ENCODE data around the gene IL1R2. TPM values are rescaled to one million over a fixed set of nuclear protein-coding genes. Genes with fewer than 3 reads are reported as not detected.

Gene IL1R2
- total RNA-seq, 1 donor from 2014 or later: not detected

DNA sequence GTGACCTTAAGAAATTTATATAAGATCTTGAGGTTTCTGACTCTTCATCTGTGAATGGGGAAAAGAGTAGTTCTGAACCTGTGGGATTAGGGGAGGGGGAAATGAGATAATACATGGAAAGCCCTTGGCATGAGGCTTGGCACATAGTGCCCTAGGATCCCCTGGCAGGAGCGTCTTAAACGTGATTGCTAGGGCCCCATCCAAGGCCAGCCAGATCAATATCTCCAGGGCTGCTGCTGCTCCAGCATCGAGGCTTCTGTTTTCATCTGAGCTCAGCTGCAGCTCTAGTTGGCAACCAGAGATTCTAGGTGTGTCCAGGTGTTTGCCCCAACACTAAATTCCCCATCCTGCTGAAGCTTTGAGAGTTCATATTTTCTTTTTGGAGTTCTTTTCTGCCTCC lies 71.0 kb downstream of the IL1R2 start:
- Mint-ChIP-seq H3K36me3 (ENCODE audit: unreplicated experiment) (peaks cover 6% of the 10 kb centered on the region), H3K9me3 (ENCODE audit: unreplicated experiment) (peaks cover 3% of the 10 kb centered on the region), H3K4me1 (ENCODE audit: low read depth, unreplicated experiment) (peaks cover 5% of the 10 kb centered on the region), H3K27ac (ENCODE audit: unreplicated experiment) (no peak overlapping the region), H3K27me3 (ENCODE audit: unreplicated experiment) (peaks cover 7% of the 10 kb centered on the region), H3K4me3 (ENCODE audit: unreplicated experiment) (no peak overlapping the region)
- DNase-seq: no peak
- TF ChIP-seq, protein P1, sequence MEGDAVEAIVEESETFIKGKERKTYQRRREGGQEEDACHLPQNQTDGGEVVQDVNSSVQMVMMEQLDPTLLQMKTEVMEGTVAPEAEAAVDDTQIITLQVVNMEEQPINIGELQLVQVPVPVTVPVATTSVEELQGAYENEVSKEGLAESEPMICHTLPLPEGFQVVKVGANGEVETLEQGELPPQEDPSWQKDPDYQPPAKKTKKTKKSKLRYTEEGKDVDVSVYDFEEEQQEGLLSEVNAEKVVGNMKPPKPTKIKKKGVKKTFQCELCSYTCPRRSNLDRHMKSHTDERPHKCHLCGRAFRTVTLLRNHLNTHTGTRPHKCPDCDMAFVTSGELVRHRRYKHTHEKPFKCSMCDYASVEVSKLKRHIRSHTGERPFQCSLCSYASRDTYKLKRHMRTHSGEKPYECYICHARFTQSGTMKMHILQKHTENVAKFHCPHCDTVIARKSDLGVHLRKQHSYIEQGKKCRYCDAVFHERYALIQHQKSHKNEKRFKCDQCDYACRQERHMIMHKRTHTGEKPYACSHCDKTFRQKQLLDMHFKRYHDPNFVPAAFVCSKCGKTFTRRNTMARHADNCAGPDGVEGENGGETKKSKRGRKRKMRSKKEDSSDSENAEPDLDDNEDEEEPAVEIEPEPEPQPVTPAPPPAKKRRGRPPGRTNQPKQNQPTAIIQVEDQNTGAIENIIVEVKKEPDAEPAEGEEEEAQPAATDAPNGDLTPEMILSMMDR (IDR thresholded peaks at IDR 0.05; ENCODE audit: partially characterized antibody, unreplicated experiment): no peak

DNA sequence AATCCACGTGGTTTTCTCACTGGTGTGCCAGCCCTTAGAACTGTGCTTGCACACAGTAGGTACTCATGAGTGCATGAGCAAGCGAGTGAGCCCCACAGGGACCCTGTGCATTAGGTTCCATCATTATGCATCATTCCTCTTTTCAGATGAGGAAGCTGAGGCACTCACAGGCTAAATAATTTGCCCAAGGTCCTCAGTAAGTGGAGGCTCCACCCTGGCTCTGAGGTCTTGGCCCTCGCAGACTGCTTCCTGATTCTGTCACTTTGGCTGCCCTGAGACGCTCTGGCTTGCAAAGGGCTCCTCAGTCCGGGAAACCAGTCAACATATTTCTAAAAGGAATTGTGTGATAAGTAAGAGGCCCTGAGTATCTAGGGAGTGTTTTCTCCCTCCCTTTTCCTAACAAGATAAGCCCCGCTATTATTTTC lies 71.7 kb downstream of the IL1R2 start:
- no peak for DNase-seq
- Mint-ChIP-seq H3K27me3 (ENCODE audit: unreplicated experiment) (peaks cover 7% of the 10 kb centered on the region), H3K36me3 (ENCODE audit: unreplicated experiment) (peaks cover 11% of the 10 kb centered on the region), H3K27ac (ENCODE audit: unreplicated experiment) (no peak overlapping the region), H3K9me3 (ENCODE audit: unreplicated experiment) (peaks cover 3% of the 10 kb centered on the region), H3K4me1 (ENCODE audit: low read depth, unreplicated experiment) (peaks cover 5% of the 10 kb centered on the region), H3K4me3 (ENCODE audit: unreplicated experiment) (no peak overlapping the region)
- TF ChIP-seq, protein P1 (IDR thresholded peaks at IDR 0.05; ENCODE audit: partially characterized antibody, unreplicated experiment): no peak

DNA sequence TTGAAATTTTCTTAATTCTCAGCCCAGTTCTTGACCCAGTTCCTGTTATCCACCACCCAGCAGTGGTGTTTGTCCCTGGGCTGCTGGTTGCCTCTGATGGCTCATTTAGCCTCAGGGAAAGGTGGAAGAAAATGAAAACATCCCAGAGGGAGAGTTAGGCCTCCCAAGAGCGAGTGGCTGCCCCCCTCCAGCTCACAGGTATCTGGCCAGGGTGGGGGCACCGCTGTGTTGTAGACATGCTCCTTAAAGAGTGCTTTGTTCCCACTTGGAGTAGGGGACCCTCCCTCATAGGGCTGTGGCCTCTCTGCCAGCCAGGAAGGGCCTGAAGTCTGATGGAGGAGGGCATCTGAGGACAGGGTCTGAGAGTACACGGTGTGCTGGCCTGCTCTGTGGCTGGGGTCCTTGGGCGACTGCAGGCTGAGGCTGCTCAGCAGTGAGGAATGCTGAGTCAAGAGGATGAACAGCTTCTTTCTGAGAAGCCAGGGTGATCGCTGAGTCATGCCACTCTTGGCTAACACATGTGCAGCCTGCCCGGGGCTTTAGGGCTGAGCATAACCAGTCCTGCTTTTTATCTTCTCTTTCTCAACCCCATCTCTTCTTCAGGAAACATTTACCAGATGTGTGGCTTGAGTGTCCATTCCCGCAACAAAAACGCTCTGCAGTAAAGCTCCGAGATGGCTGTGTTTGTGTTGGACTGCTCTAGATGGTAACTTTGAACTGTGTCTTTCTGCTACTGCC lies 72.3 kb downstream of the IL1R2 start:
- TF ChIP-seq, protein P1 (IDR thresholded peaks at IDR 0.05; ENCODE audit: partially characterized antibody, unreplicated experiment): no peak
- H3K27ac Mint-ChIP-seq (ENCODE audit: unreplicated experiment): no peak overlapping the region
- H3K9me3 Mint-ChIP-seq (ENCODE audit: unreplicated experiment): peaks cover 3% of the 10 kb centered on the region
- peaks cover 5% of the 10 kb centered on the region for H3K4me1 Mint-ChIP-seq (ENCODE audit: low read depth, unreplicated experiment)
- peaks cover 8% of the 10 kb centered on the region for H3K27me3 Mint-ChIP-seq (ENCODE audit: unreplicated experiment)
- H3K4me3 Mint-ChIP-seq (ENCODE audit: unreplicated experiment): no peak overlapping the region
- peaks cover 11% of the 10 kb centered on the region for H3K36me3 Mint-ChIP-seq (ENCODE audit: unreplicated experiment)
- no peak for DNase-seq

DNA sequence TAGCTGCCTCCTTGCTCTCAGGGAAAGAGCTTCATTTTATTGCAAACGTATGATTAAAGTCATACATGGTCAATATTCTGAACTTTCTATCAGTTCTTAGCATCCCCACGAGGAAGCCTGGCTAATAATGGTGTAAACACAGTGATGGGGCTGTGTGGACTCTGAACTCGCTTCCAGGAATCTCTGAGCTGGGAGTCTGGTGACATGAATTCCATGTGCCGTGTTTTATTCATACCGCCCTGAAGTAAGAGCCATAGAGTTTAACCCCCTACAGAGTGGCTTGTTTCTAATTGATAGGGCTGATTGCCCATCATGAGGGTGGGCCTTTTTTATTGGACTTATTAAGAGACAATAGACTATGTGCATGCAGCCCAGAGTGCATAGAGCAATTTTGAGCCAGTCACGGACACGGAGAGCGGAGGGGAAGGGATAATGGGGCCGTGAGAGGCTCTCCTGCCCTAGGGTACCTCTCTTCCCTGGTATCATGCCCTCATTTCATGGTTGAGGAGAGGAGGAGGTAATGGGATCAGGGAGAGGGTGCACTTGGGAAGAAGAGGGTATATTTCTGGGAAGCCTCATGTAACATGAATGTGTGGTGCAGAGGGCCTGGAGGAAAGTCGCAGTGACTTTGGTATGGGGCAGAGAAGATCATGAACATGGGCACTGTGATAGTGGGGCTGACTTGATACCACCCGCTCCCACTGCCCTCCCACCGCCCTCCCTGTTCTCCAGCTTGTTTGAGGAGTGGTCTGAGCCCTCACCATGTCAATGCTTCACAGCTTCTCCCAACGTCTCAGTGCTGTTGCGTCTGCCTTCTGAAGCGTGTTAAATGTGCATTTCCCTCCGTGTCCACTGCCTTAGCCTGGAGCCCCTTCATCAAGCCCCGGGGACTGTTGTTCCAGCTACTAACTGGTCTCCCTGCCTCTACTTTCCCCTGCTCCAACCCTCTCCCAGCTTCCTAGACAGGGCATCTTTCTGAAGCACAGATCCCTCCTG lies 73.2 kb downstream of the IL1R2 start:
- Mint-ChIP-seq H3K27ac (ENCODE audit: unreplicated experiment) (no peak overlapping the region), H3K9me3 (ENCODE audit: unreplicated experiment) (peaks cover 1% of the 10 kb centered on the region), H3K4me3 (ENCODE audit: unreplicated experiment) (no peak overlapping the region), H3K36me3 (ENCODE audit: unreplicated experiment) (peaks cover 11% of the 10 kb centered on the region), H3K4me1 (ENCODE audit: low read depth, unreplicated experiment) (peaks cover 5% of the 10 kb centered on the region), H3K27me3 (ENCODE audit: unreplicated experiment) (peaks cover 6% of the 10 kb centered on the region)
- DNase-seq: no peak
- TF ChIP-seq, protein P1 (IDR thresholded peaks at IDR 0.05; ENCODE audit: partially characterized antibody, unreplicated experiment): no peak
